Keratinocyte (primary cell): ENCODE results near the gene SMIM10L1. TPM values are rescaled to one million over a fixed set of nuclear protein-coding genes. Genes with fewer than 3 reads are reported as not detected.

ENCODE experiments used
- DNase-seq: peaks from one replicate; pipeline ENCODE4 v3.0.0-alpha.2; 2011; ENCODE audit warnings: low read depth, missing footprints, low spot score
- FAIRE-seq: peaks from 2 replicates; lab custom pipeline; 2011; peaks lifted over from hg19 to GRCh38; lab: Jason Lieb, UNC
- H2AFZ ChIP-seq: 2 replicates; pipeline ENCODE4 v1.6.0; 2012; ENCODE audit warnings: low read length, control low read depth, inconsistent platforms; ENCODE audit not compliant: control insufficient read depth
- H3K27ac ChIP-seq: 2 replicates; pipeline ENCODE4 v1.5.1; 2011; ENCODE audit warnings: low read length; ENCODE audit not compliant: control insufficient read depth, insufficient read depth
- H3K27me3 ChIP-seq: 3 replicates; pipeline ENCODE4 v1.6.0; 2011; ENCODE audit warnings: low read length; ENCODE audit not compliant: control insufficient read depth, insufficient read depth; ENCODE audit errors: extremely low read depth
- H3K36me3 ChIP-seq, 2 experiments: 2 replicates in 1 of 2; 3 replicates in 1 of 2; pipeline ENCODE4 v1.5.1; 2011; ENCODE audit warnings: low read length in 2 of 2, mild to moderate bottlenecking in 1 of 2; ENCODE audit not compliant: control insufficient read depth in 2 of 2, insufficient read depth in 2 of 2; ENCODE audit errors: extremely low read depth in 1 of 2
- H3K4me1 ChIP-seq: 3 replicates; pipeline ENCODE4 v1.5.1; 2011; ENCODE audit warnings: low read length; ENCODE audit not compliant: control insufficient read depth, insufficient read depth; ENCODE audit errors: extremely low read depth
- H3K4me2 ChIP-seq: 3 replicates; pipeline ENCODE4 v1.6.0; 2011; ENCODE audit warnings: low read depth, low read length; ENCODE audit not compliant: control insufficient read depth, insufficient read depth; ENCODE audit errors: extremely low read depth
- H3K4me3 ChIP-seq, 3 experiments: fragments of 200-600 bp in 1 of 3; sonication (generic) in 1 of 3; 2 replicates in 2 of 3; 3 replicates in 1 of 3; pipeline ENCODE4 v1.5.1; 2011 to 2016; ENCODE audit warnings: low read length in 3 of 3, mild to moderate bottlenecking in 3 of 3, control low read depth in 2 of 3, inconsistent platforms in 1 of 3, low read depth in 1 of 3, mixed read lengths in 1 of 3, mixed run types in 1 of 3, moderate library complexity in 1 of 3; ENCODE audit not compliant: control insufficient read depth in 2 of 3, insufficient read depth in 2 of 3; ENCODE audit errors: extremely low read depth in 1 of 3
- H3K79me2 ChIP-seq: 2 replicates; pipeline ENCODE4 v1.6.0; 2012; ENCODE audit warnings: low read length; ENCODE audit not compliant: control insufficient read depth, insufficient read depth
- H3K9ac ChIP-seq: 3 replicates; pipeline ENCODE4 v1.6.0; 2011; ENCODE audit warnings: low read length; ENCODE audit not compliant: control insufficient read depth, insufficient read depth; ENCODE audit errors: extremely low read depth
- H3K9me1 ChIP-seq: 3 replicates; pipeline ENCODE4 v1.6.0; 2011; ENCODE audit warnings: low read length; ENCODE audit not compliant: control insufficient read depth, insufficient read depth; ENCODE audit errors: extremely low read depth
- H3K9me3 ChIP-seq: 2 replicates; pipeline ENCODE4 v1.5.1; 2012; ENCODE audit warnings: low read depth, low read length; ENCODE audit not compliant: control insufficient read depth
- H4K20me1 ChIP-seq: 3 replicates; pipeline ENCODE4 v1.6.0; 2011; ENCODE audit warnings: low read length; ENCODE audit not compliant: control insufficient read depth, insufficient read depth; ENCODE audit errors: extremely low read depth
- CTCF ChIP-seq, 3 experiments: IDR thresholded peaks in 1 of 3; conservative IDR thresholded peaks in 1 of 3; optimal IDR thresholded peaks in 1 of 3; 2 replicates in 2 of 3; 3 replicates in 1 of 3; pipeline versions ENCODE3 to v1.5.1; 2011; ENCODE audit warnings: low read length in 3 of 3, mild to moderate bottlenecking in 3 of 3, moderate library complexity in 2 of 3, control low read depth in 1 of 3, inconsistent platforms in 1 of 3; ENCODE audit not compliant: insufficient read depth in 2 of 3; ENCODE audit errors: extremely low read depth in 1 of 3
- EZH2 ChIP-seq: IDR thresholded peaks from one replicate; pipeline ENCODE4 v1.6.1; 2012; ENCODE audit warnings: inconsistent platforms, mild to moderate bottlenecking, low read length, moderate library complexity
- dilution Hi-C: fragments of 300-500 bp; cut with MboI; formaldehyde crosslinking; loops from one replicate; pipeline ENCODE4 v1.7.0; 2020; ENCODE audit warnings: low sequenced_read_pairs; ENCODE audit not compliant: extremely low pct_ligation_motif_present
- polyA minus RNA-seq, 3 experiments: library from RNA; depleted of rRNA, polyadenylated mRNA; stranded (reverse); fragments of >200 nt; gene quantifications; 1 replicate in 1 of 3; 2 replicates in 1 of 3; 3 replicates in 1 of 3; pipeline ENCODE4 v1.2.3, GENCODE V29; 2011
- polyA plus RNA-seq, 5 experiments: library from polyadenylated mRNA; depleted of rRNA in 3 of 5; stranded (reverse) in 3 of 5; stranded (forward) in 1 of 5; unstranded in 1 of 5; fragments of >200 nt; gene quantifications; 1 replicate in 1 of 5; 2 replicates in 3 of 5; 3 replicates in 1 of 5; pipeline versions ENCODE4 v1.2.1 to v1.2.3, GENCODE V29; 2011 to 2012; ENCODE audit warnings: missing spikeins in 2 of 5, low read depth in 1 of 5, low replicate concordance in 1 of 5

The SMIM10L1 gene
- polyA plus RNA-seq, result 2.5 to 3.9 TPM (median 2.6 TPM) in 3 replicates
- 8.0 TPM for polyA plus RNA-seq (2011; ENCODE audit: low read depth)
- polyA plus RNA-seq (2011; cell fraction: cytosol; rRNA removed), result 2.8 and 3.4 TPM in 2 replicates
- polyA plus RNA-seq (2011; cell fraction: nucleus; rRNA removed), result 2.3 and 2.5 TPM in 2 replicates
- polyA plus RNA-seq (2012; ENCODE audit: low replicate concordance), result 2.6 and 5.2 TPM in 2 replicates
- 0.49 to 0.90 TPM (median 0.49 TPM) in 3 replicates for polyA minus RNA-seq
- polyA minus RNA-seq (2011; cell fraction: cytosol; rRNA and poly(A)+ RNA removed), result 3.5 TPM
- 0.84 and 0.93 TPM in 2 replicates for polyA minus RNA-seq (2011; cell fraction: nucleus; rRNA and poly(A)+ RNA removed)

- Histone ChIP-seq H3K27ac (peak within 1 kb of the TSS; percentile 69), H3K9me1 (no peaks in the 10 kb centered on the region), H4K20me1 (no peaks in the 10 kb centered on the region), H3K36me3 (peaks cover 0 to 1% of the 10 kb centered on the region in 2 experiments), H3K4me1 (peaks cover 4% of the 10 kb centered on the region), H3K79me2 (peaks cover 68% of the 10 kb centered on the region), H2AFZ (peak within 1 kb of the TSS; percentile 86), H3K4me3 (peak within 1 kb of the TSS; percentile 78 to 98 (median 83)), H3K4me2 (peak within 1 kb of the TSS; percentile 89), H3K27me3 (no peaks in the 10 kb centered on the region), H3K9me3 (no peaks in the 10 kb centered on the region), H3K9ac (peak within 1 kb of the TSS; percentile 87)
- TF ChIP-seq CTCF (optimal IDR thresholded peaks at IDR 0.05 in 1 of 3, IDR thresholded peaks at IDR 0.05 in 1 of 3, conservative IDR thresholded peaks at IDR 0.05 in 1 of 3; ENCODE audit: extremely low read depth in 1 of 3, insufficient read depth in 2 of 3, low read length in 3 of 3) (no peak), EZH2 (no peak)
- dilution Hi-C loops, result no loop called here
- DNase-seq (peak; percentile 70), FAIRE-seq (peak; percentile 55)
These were observed at the start of gene SMIM10L1 for GRCh38 chr12:11171145-11171968. Gene SMIM10L1, plus strand, starts transcription at chr12:11171194. Its CDS starts 163 bp downstream, at chr12:11171357.

- dilution Hi-C loops, result no loop called here
- no peaks in the 10 kb centered on the region for H4K20me1 ChIP-seq
These were observed 40.6 kb upstream of the SMIM10L1 start for GRCh38 chr12:11130382-11130781.

More at GRCh38 chr12:11130382-11130781, 40.6 kb upstream of the SMIM10L1 start:
- Histone ChIP-seq H3K27me3 (no peaks in the 10 kb centered on the region), H3K4me1 (peaks cover 3% of the 10 kb centered on the region), H3K9ac (no peak overlapping the region), H2AFZ (no peak overlapping the region), H3K4me3 (no peak overlapping the region), H3K79me2 (peaks cover 30% of the 10 kb centered on the region), H3K4me2 (no peak overlapping the region), H3K36me3 (no peaks in the 10 kb centered on the region), H3K9me1 (no peaks in the 10 kb centered on the region), H3K27ac (no peak overlapping the region), H3K9me3 (no peaks in the 10 kb centered on the region)
- TF ChIP-seq EZH2 (no peak), CTCF (optimal IDR thresholded peaks at IDR 0.05 in 1 of 3, IDR thresholded peaks at IDR 0.05 in 1 of 3, conservative IDR thresholded peaks at IDR 0.05 in 1 of 3; ENCODE audit: extremely low read depth in 1 of 3, insufficient read depth in 2 of 3, low read length in 3 of 3) (no peak)
- no peak for FAIRE-seq
- no peak for DNase-seq
